Large intestine (tissue), 3 donors: ENCODE measurements around the gene C1RL. TPM values are rescaled to one million over a fixed set of nuclear protein-coding genes. Genes with fewer than 3 reads are reported as not detected.

Experiments used
- DNase-seq, 2 donors: peaks; one replicate each; pipeline versions ENCODE4 v3.0.0 to v3.0.0-alpha.2; 2013
- H3K27ac ChIP-seq: one replicate; pipeline ENCODE4 v1.5.1; 2013; ENCODE audit warnings: low read length
- H3K27me3 ChIP-seq: 2 replicates; pipeline ENCODE4 v1.6.1; 2013; ENCODE audit warnings: low read length; ENCODE audit not compliant: control insufficient read depth, insufficient read depth
- H3K36me3 ChIP-seq: 2 replicates; pipeline ENCODE4 v1.6.1; 2013; ENCODE audit warnings: low read length; ENCODE audit not compliant: control insufficient read depth, insufficient read depth
- H3K4me1 ChIP-seq: one replicate; pipeline ENCODE4 v1.6.1; 2013; ENCODE audit warnings: low read length; ENCODE audit not compliant: control insufficient read depth, insufficient read depth
- H3K4me3 ChIP-seq: one replicate; pipeline ENCODE4 v1.5.1; 2013; ENCODE audit warnings: low read length
- H3K9me3 ChIP-seq: one replicate; pipeline ENCODE4 v1.6.1; 2013; ENCODE audit warnings: mild to moderate bottlenecking, low read depth, low read length, moderate library complexity; ENCODE audit not compliant: control insufficient read depth
- WGBS: methylation state at CpG from one replicate; pipeline ENCODE4 v1.1.5; 2013; ENCODE audit warnings: low lambda C conversion rate; ENCODE audit not compliant: insufficient coverage; 5-methylcytosine and 5-hydroxymethylcytosine counted together
- polyA plus RNA-seq: library from polyadenylated mRNA; unstranded; fragments of 120-200 nt; gene quantifications from one replicate; pipeline ENCODE4 v1.2.1, GENCODE V29; 2013

The C1RL gene
- polyA plus RNA-seq, 1 donor, result 76.8 TPM

- no peak overlapping the region for H3K27ac ChIP-seq
- WGBS, result 50% methylated on average over 3 of the region's 5 CpGs
- no peak overlapping the region for H3K4me3 ChIP-seq
- no peak for DNase-seq
- H3K4me1 ChIP-seq, result peaks cover 4% of the 10 kb centered on the region
- no peaks in the 10 kb centered on the region for H3K9me3 ChIP-seq
- no peaks in the 10 kb centered on the region for H3K27me3 ChIP-seq
- H3K36me3 ChIP-seq, result peaks cover 6% of the 10 kb centered on the region
These were observed 15.5 kb downstream of the C1RL start for GRCh38 chr12:7093486-7093885.

- no peak for DNase-seq
- peaks cover 4% of the 10 kb centered on the region for H3K4me1 ChIP-seq
- no CpG with 5 or more reads among the region's 8 CpGs for WGBS
- no peak overlapping the region for H3K4me3 ChIP-seq
- H3K9me3 ChIP-seq, result no peaks in the 10 kb centered on the region
- no peak overlapping the region for H3K27ac ChIP-seq
- H3K27me3 ChIP-seq, result no peaks in the 10 kb centered on the region
- H3K36me3 ChIP-seq, result peaks cover 5% of the 10 kb centered on the region
These were observed 16.0 kb downstream of the C1RL start for GRCh38 chr12:7092986-7093460.

DNA sequence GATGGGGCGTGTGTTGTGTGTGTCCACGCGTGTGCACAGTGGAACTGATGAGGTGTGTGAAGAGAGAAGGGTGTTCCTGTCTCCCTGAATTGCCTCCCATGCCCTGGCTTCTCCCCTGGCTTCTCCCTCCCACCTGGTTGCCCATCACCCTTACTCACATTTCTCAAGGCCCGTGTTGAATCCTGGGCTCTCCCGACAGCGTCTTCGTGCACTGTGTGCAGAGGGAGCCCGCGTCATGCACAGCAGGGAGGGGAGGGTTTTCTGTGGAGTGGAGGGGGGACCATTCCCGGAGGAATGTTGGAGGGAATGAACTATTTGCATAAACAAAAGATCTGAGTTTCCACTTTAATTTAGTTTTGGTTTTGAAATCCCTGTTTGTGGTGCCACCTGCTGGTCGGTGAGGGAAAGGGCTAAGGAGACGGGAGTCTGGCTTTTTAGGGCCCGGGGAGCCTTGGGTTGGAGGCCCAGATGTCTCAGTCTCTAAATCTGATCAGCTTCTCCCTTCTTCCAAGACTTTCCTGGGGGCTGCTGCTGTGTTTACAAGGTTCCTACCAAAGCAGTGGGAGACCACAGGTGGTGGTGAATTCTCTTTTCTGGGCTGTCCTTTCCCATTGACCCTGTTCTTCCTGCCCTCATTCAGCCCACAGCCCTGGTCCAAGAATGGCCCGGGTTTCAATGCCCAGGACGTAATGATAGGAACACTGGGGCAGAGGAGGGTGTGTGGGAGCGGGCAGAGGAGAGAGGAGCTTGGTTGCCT lies 16.6 kb downstream of the C1RL start, which contains the start of gene C1R:
Gene C1R (minus strand): TSS at position 217 of the 757 bp plus-strand sequence. CDS start 57 bp downstream, at position 160.
- peaks cover 4% of the 10 kb centered on the region for H3K4me1 ChIP-seq
- no CpG with 5 or more reads among the region's 16 CpGs for WGBS
- no peaks in the 10 kb centered on the region for H3K9me3 ChIP-seq
- peaks cover 2% of the 10 kb centered on the region for H3K36me3 ChIP-seq
- no peaks in the 10 kb centered on the region for H3K27me3 ChIP-seq
- H3K4me3 ChIP-seq, result peak within 1 kb of the TSS; percentile 36
- peak within 1 kb of the TSS; percentile 69 for H3K27ac ChIP-seq
- peak; percentile 62 to 70 for DNase-seq

DNA sequence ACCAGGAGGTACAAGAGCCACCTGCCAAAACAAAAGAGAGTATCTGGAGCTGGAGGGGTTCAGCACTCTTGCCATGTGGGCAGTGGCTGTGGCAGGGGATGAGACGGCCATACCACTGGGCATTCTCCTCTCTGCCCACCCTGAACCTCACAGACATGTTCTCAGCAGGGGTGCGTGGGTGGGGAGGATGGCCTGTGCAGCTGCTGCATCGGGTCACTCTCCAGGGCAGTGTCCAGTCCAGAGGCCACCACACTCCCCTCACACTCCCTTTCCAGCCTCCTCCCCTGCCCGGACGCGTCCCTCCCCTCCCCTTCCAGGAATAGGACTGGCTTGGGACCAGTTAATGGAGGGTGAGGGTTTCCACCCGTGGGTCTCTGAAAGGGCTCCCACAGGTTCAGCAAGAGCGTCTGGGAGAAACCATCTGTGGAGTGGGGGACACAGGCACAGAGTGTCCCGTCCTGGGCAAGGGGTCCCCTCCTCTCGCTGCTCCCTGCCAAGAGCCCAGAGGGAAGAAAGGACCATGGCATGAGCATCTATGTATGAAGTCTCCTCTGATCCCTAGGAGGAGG lies 17.3 kb downstream of the C1RL start:
- H3K36me3 ChIP-seq, result peaks cover 2% of the 10 kb centered on the region
- H3K27ac ChIP-seq, result peak overlapping the region; percentile 69
- no peaks in the 10 kb centered on the region for H3K27me3 ChIP-seq
- no peaks in the 10 kb centered on the region for H3K9me3 ChIP-seq
- peak overlapping the region; percentile 36 for H3K4me3 ChIP-seq
- peak in 1 of 2 donors; percentile 26 for DNase-seq
- WGBS, result no CpG with 5 or more reads among the region's 10 CpGs
- peaks cover 4% of the 10 kb centered on the region for H3K4me1 ChIP-seq

DNA sequence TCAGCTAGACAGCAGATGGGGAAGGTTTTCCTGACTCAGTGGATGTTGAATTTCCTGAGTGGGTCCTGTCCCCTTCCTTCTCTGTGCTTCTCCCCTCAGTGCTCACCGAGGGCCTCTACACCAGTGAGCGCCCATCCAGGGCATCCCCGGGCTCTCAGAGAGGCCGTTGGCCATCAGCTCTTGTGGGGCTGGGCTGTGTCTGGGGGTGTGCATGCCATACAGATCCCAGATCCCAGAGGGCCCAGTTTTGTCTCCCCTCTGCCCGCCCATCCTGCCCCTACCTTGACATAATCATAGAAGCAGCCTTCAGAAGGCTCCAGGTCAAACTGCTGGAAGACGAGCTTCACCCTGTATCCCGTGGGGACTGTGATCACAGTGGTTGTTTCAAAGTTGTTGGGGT lies 17.8 kb downstream of the C1RL start:
- peaks cover 4% of the 10 kb centered on the region for H3K4me1 ChIP-seq
- H3K9me3 ChIP-seq, result no peaks in the 10 kb centered on the region
- DNase-seq, result no peak
- WGBS, result no CpG with 5 or more reads among the region's 7 CpGs
- no peaks in the 10 kb centered on the region for H3K27me3 ChIP-seq
- peaks cover 2% of the 10 kb centered on the region for H3K36me3 ChIP-seq
- no peak overlapping the region for H3K4me3 ChIP-seq
- no peak overlapping the region for H3K27ac ChIP-seq

DNA sequence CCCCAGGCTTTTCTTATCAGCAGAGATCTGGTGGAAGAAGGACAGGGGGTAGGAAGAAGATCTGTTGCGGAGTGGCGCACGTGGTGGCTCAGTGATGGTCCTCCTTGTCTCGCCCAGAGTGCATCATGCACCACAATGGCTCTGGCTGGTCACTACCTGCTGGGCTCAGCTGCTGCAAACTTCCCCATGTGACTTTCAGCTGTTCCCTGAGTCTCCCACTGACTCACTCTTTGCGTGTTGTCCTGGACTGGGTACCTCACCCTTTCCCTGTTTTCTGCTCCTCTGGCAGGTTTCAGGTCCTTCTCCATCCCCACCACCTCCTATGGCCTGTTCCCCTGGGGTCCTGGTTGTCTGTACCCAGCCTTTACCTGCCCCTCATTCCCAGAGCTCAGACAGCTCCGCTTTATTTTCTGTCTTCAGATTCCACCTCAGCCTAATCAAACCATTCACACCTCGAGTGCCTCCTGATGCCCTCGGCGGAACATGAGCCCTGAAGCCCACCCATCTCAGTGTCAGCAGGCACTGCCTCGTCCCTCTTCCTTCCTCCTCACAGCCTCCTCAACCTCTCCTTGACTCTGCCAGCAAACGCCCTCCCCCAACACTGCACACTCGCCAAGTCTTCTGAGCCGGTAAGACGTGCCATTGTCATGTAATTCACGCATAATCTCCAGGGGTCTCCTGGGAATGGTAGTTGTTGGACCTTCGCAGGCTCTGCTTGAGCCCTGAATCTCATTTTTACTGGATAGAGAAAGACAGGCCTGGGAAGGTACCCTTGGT lies 18.6 kb downstream of the C1RL start:
- Histone ChIP-seq H3K4me3 (no peak overlapping the region), H3K27me3 (no peaks in the 10 kb centered on the region), H3K4me1 (peaks cover 4% of the 10 kb centered on the region), H3K27ac (no peak overlapping the region), H3K36me3 (peaks cover 2% of the 10 kb centered on the region), H3K9me3 (peaks cover under 1% of the 10 kb centered on the region)
- WGBS, result no CpG with 5 or more reads among the region's 16 CpGs
- DNase-seq, result no peak

- no peak overlapping the region for H3K27ac ChIP-seq
- peaks cover 4% of the 10 kb centered on the region for H3K4me1 ChIP-seq
- peaks cover 2% of the 10 kb centered on the region for H3K36me3 ChIP-seq
- H3K9me3 ChIP-seq, result peaks cover 11% of the 10 kb centered on the region
- no peaks in the 10 kb centered on the region for H3K27me3 ChIP-seq
- no peak for DNase-seq
- WGBS, result no CpG with 5 or more reads among the region's 11 CpGs
- H3K4me3 ChIP-seq, result no peak overlapping the region
These were observed 19.7 kb downstream of the C1RL start for GRCh38 chr12:7089196-7089871.

- Histone ChIP-seq H3K27ac (no peak overlapping the region), H3K4me3 (no peak overlapping the region), H3K4me1 (peaks cover 3% of the 10 kb centered on the region), H3K9me3 (peaks cover 17% of the 10 kb centered on the region), H3K36me3 (peaks cover 8% of the 10 kb centered on the region), H3K27me3 (no peaks in the 10 kb centered on the region)
- no peak for DNase-seq
These were observed 25.9 kb downstream of the C1RL start for GRCh38 chr12:7083125-7083524.

- no peak for DNase-seq
- Histone ChIP-seq H3K36me3 (peaks cover 8% of the 10 kb centered on the region), H3K27me3 (no peaks in the 10 kb centered on the region), H3K4me1 (peaks cover 3% of the 10 kb centered on the region), H3K9me3 (peaks cover 17% of the 10 kb centered on the region), H3K4me3 (no peak overlapping the region), H3K27ac (no peak overlapping the region)
- no CpG with 5 or more reads among the region's 14 CpGs for WGBS
These were observed 28.0 kb downstream of the C1RL start for GRCh38 chr12:7081037-7081436.

DNA sequence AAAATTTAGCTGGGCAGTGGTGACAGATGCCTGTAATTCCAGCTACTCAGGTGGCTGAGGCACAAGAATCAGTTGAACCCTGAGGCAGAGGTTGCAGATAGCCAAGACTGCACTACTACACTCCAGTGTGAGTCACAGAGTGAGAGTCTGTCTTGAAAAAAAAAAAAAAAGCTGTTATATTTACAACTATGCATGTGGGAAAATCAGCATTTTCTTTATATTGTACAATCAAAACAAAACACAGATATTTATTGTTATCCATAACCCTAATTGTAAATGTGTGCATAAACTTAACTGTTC lies 29.2 kb downstream of the C1RL start:
- Histone ChIP-seq H3K9me3 (peaks cover 10% of the 10 kb centered on the region), H3K27me3 (no peaks in the 10 kb centered on the region), H3K4me1 (peaks cover 3% of the 10 kb centered on the region), H3K36me3 (peaks cover 8% of the 10 kb centered on the region), H3K27ac (no peak overlapping the region), H3K4me3 (no peak overlapping the region)
- no peak for DNase-seq
